ENCODE measurements around the gene SYNPO2L.

- TF ChIP-seq POLR2A (IDR thresholded peaks at IDR 0.05) (no peak), POLR2AphosphoS5 (IDR thresholded peaks at IDR 0.05) (no peak)
Observed at GRCh38 chr10:73648975-73649829, 6.6 kb downstream of the SYNPO2L start.
